GM12891 (cell line): ENCODE measurements around the gene CCDC136.

Experiments used
- POLR2A ChIP-seq: IDR thresholded peaks from 2 replicates; pipeline ENCODE4 v1.6.1; 2011; ENCODE audit warnings: low read depth, low read length, control low read depth
- TAF1 ChIP-seq: IDR thresholded peaks from 2 replicates; pipeline ENCODE4 v1.6.1; 2011; ENCODE audit warnings: low read depth, low read length, control low read depth

DNA sequence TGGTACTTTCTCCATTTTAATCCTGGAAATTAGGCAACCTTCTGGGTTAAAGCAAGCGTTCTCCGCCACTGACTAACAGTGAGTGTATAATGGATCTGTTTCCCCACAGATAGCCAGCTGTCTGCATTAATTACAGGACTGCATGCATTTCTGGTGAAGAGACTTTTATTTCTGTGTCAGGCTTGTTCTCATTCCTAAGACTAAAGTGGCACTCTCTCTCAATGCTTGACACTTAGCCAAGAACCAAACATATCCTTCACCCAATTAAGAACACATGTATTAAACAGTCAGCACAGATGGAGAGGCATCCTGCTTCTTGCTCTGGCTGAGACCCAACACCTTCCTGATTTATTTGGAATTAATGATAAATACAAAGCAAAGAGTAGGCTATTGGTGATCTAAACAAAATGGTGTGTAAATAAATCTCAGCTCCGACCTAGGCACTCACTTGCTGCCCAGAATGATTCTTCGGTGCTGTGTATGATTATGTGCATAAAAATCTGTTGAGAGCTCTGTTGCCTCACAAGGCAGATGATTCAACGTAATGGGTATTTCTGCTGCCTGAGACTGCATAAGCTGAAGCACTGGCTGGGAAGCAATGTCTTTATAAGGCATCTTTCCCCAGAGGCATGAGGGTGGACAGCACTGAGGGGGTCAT lies 35.8 kb upstream of the CCDC136 start:
- TF ChIP-seq POLR2A (no peak), TAF1 (no peak)
